Renal cortical epithelial cell (primary cell): ENCODE measurements around the gene PRR33. TPM values are rescaled to one million over a fixed set of nuclear protein-coding genes. Genes with fewer than 3 reads are reported as not detected.

ENCODE experiments used
- total RNA-seq: library from RNA; depleted of rRNA; stranded (reverse); fragments of >200 nt; gene quantifications from 2 replicates; pipeline ENCODE4 v1.2.3, GENCODE V29; 2014

The PRR33 gene
- total RNA-seq, 1 donor from 2014 or later = not detected

Other genes starting within 250 kb of the PRR33 start
- not detected in 2 replicates for gene KRTAP5-6, start 194.7 kb downstream of the PRR33 start, total RNA-seq
- gene IFITM10, start 141.3 kb downstream of the PRR33 start, total RNA-seq = 0.80 TPM in 1 of 2 replicates, not detected in the other
- 226 and 1,216 TPM in 2 replicates for gene CTSD, start 128.0 kb downstream of the PRR33 start, total RNA-seq
- gene SYT8, start 56.9 kb downstream of the PRR33 start, total RNA-seq = 0.05 TPM in 1 of 2 replicates, not detected in the other
- not detected in 2 replicates for gene TNNI2, start 52.9 kb downstream of the PRR33 start, total RNA-seq
- gene LSP1, start 38.8 kb downstream of the PRR33 start, total RNA-seq = not detected in 2 replicates
- gene TNNT3, start 27.8 kb upstream of the PRR33 start, total RNA-seq = not detected in 2 replicates
- gene MRPL23, start 55.4 kb upstream of the PRR33 start, total RNA-seq = 3.6 and 173 TPM in 2 replicates
- gene H19, start 105.9 kb upstream of the PRR33 start, total RNA-seq = 0.55 TPM in 1 of 2 replicates, not detected in the other
- gene IGF2, start 247.5 kb upstream of the PRR33 start, total RNA-seq = 0.75 TPM in 1 of 2 replicates, not detected in the other